Left renal pelvis (tissue), 4 donors: ENCODE measurements around the gene EFNA2. TPM values are rescaled to one million over a fixed set of nuclear protein-coding genes. Genes with fewer than 3 reads are reported as not detected.

Experiments
- DNase-seq, 4 donors: peaks; one replicate each; pipeline ENCODE4 v3.0.0-alpha.2; 2013; ENCODE audit warnings: low read depth in 4 of 4, low spot score in 3 of 4
- polyA plus RNA-seq, 4 donors: library from polyadenylated mRNA; unstranded; fragments of 120-200 nt; gene quantifications; one replicate each; pipeline ENCODE4 v1.2.1, GENCODE V29; 2013; ENCODE audit not compliant: insufficient read length in 4 of 4

EFNA2 gene
- polyA plus RNA-seq, 4 donors = 1.8 to 4.6 (median 3.1) TPM

GRCh38 chr19:1350867-1351266 is 65.2 kb downstream of the EFNA2 start:
- DNase-seq = no peak

Other genes with a start within 250 kb of the EFNA2 start
- 10 to 100 TPM in 1 of 4 donors, 1 to 10 TPM in 3; 2.7 to 10.6 (median 7.7) TPM for gene ABCA7, start 245.8 kb upstream of the EFNA2 start, polyA plus RNA-seq
- 10 to 100 TPM in 1 of 4 donors, 1 to 10 TPM in 3; 8.2 to 14.4 (median 8.9) TPM for gene ARHGAP45, start 218.7 kb upstream of the EFNA2 start, polyA plus RNA-seq
- gene POLR2E, start 190.5 kb upstream of the EFNA2 start, polyA plus RNA-seq = 100 to 1,000 TPM; 106 to 154 (median 145) TPM
- gene GPX4, start 181.9 kb upstream of the EFNA2 start, polyA plus RNA-seq = 100 to 1,000 TPM; 141 to 267 (median 234) TPM
- gene SBNO2, start 111.6 kb upstream of the EFNA2 start, polyA plus RNA-seq = 10 to 100 TPM; 10.6 to 21.1 (median 15.1) TPM
- gene STK11, start 80.1 kb upstream of the EFNA2 start, polyA plus RNA-seq = 10 to 100 TPM; 44.9 to 65.2 (median 55.9) TPM
- 1 to 10 TPM; 1.4 to 3.5 (median 1.9) TPM for gene CBARP, start 47.9 kb upstream of the EFNA2 start, polyA plus RNA-seq
- gene ATP5F1D, start 44.1 kb upstream of the EFNA2 start, polyA plus RNA-seq = 100 to 1,000 TPM in 1 of 4 donors, 10 to 100 TPM in 3; 56.5 to 155 (median 92.1) TPM
- gene MIDN, start 37.3 kb upstream of the EFNA2 start, polyA plus RNA-seq = 10 to 100 TPM; 45.4 to 73.1 (median 48.0) TPM
- gene CIRBP, start 16.5 kb upstream of the EFNA2 start, polyA plus RNA-seq = 100 to 1,000 TPM; 704 to 940 (median 807) TPM
- 10 to 100 TPM; 13.3 to 29.7 (median 15.8) TPM for gene FAM174C, start 10.3 kb upstream of the EFNA2 start, polyA plus RNA-seq
- gene NDUFS7, start 98.0 kb downstream of the EFNA2 start, polyA plus RNA-seq = 10 to 100 TPM; 32.0 to 90.9 (median 46.4) TPM
- gene GAMT, start 115.7 kb downstream of the EFNA2 start, polyA plus RNA-seq = 10 to 100 TPM; 24.2 to 37.3 (median 30.3) TPM
- gene DAZAP1, start 121.7 kb downstream of the EFNA2 start, polyA plus RNA-seq = 100 to 1,000 TPM in 1 of 4 donors, 10 to 100 TPM in 3; 61.7 to 103 (median 80.9) TPM
- 100 to 1,000 TPM; 544 to 886 (median 605) TPM for gene RPS15, start 152.5 kb downstream of the EFNA2 start, polyA plus RNA-seq
- 1 to 10 TPM; 1.0 to 1.5 (median 1.2) TPM for gene APC2, start 164.2 kb downstream of the EFNA2 start, polyA plus RNA-seq
- 10 to 100 TPM; 16.5 to 37.0 (median 21.9) TPM for gene C19orf25, start 193.3 kb downstream of the EFNA2 start, polyA plus RNA-seq
- 1 to 10 TPM; 2.1 to 9.8 (median 5.2) TPM for gene PCSK4, start 204.5 kb downstream of the EFNA2 start, polyA plus RNA-seq
- 10 to 100 TPM in 2 of 4 donors, 1 to 10 TPM in 2; 2.2 to 23.5 (median 14.0) TPM for gene REEP6, start 205.3 kb downstream of the EFNA2 start, polyA plus RNA-seq
- gene ADAMTSL5, start 227.1 kb downstream of the EFNA2 start, polyA plus RNA-seq = 1 to 10 TPM in 2 of 4 donors, under 1 TPM in 2; 0.79 to 2.5 (median 0.96) TPM
- gene PLK5, start 238.2 kb downstream of the EFNA2 start, polyA plus RNA-seq = under 1 TPM; 0.11 to 0.70 (median 0.35) TPM